MCF 10A (cell line): ENCODE data around the gene PSMG3. TPM values are rescaled to one million over a fixed set of nuclear protein-coding genes. Genes with fewer than 3 reads are reported as not detected.

Experiments used
- BruUV-seq: library from RNA; stranded (reverse); fragments of 400-500 nt; replicated peaks from 2 replicates; lab custom pipeline; 2021; lab: Mats Ljungman, UMichigan
- CTCF ChIA-PET: fragments of 300-600 bp; sonication (Branson Sonifier 250); formaldehyde crosslinking; extraction: SDS; loops from one replicate; lab custom pipeline; 2021; ENCODE audit warnings: antibody characterized with exemption, inconsistent platforms; lab: Yijun Ruan, JAX
- POLR2A ChIA-PET: fragments of 300-600, 350-650 bp; sonication (Branson Sonifier 250); formaldehyde crosslinking; extraction: SDS; loops from one replicate; lab custom pipeline; 2020; ENCODE audit warnings: antibody characterized with exemption, inconsistent platforms; lab: Yijun Ruan, JAX
- DNase-seq: peaks from one replicate; pipeline ENCODE4 v3.0.0-alpha.2; 2018; ENCODE audit not compliant: unreplicated experiment
- H3K27ac Mint-ChIP-seq: one replicate; pipeline ENCODE4 v1.8.0; 2022; ENCODE audit warnings: mild to moderate bottlenecking, low read depth, mixed read lengths; ENCODE audit not compliant: unreplicated experiment
- H3K27me3 Mint-ChIP-seq: one replicate; pipeline ENCODE4 v1.8.0; 2022; ENCODE audit warnings: mixed read lengths; ENCODE audit not compliant: insufficient read depth, unreplicated experiment
- H3K36me3 Mint-ChIP-seq: one replicate; pipeline ENCODE4 v1.8.0; 2022; ENCODE audit warnings: mild to moderate bottlenecking, moderate library complexity, mixed read lengths; ENCODE audit not compliant: insufficient read depth, unreplicated experiment
- H3K4me1 Mint-ChIP-seq: one replicate; pipeline ENCODE4 v1.8.0; 2022; ENCODE audit warnings: mixed read lengths; ENCODE audit not compliant: insufficient read depth, unreplicated experiment
- H3K4me3 Mint-ChIP-seq: one replicate; pipeline ENCODE4 v1.8.0; 2022; ENCODE audit warnings: mild to moderate bottlenecking, moderate library complexity, mixed read lengths; ENCODE audit not compliant: unreplicated experiment
- H3K9me3 Mint-ChIP-seq: one replicate; pipeline ENCODE4 v1.8.0; 2022; ENCODE audit warnings: mixed read lengths; ENCODE audit not compliant: unreplicated experiment
- intact Hi-C: fragments of 100-400 bp; cut with micrococcal nuclease; formaldehyde crosslinking; loops from 2 replicates; pipeline ENCODE4 v1.14.1; 2022
- total RNA-seq: library from RNA; stranded (reverse); gene quantifications from 2 replicates; pipeline ENCODE4 v1.2.3, GENCODE V29; 2022
- TF ChIP-seq, protein P1 (sequence below): fragments of 200-600 bp; IDR thresholded peaks from one replicate; pipeline ENCODE4 v1.8.0; 2022; ENCODE audit warnings: antibody characterized with exemption, mild to moderate bottlenecking; ENCODE audit not compliant: unreplicated experiment

Gene PSMG3
- total RNA-seq, 1 experiment from 2014 or later = 42.1 TPM

DNA sequence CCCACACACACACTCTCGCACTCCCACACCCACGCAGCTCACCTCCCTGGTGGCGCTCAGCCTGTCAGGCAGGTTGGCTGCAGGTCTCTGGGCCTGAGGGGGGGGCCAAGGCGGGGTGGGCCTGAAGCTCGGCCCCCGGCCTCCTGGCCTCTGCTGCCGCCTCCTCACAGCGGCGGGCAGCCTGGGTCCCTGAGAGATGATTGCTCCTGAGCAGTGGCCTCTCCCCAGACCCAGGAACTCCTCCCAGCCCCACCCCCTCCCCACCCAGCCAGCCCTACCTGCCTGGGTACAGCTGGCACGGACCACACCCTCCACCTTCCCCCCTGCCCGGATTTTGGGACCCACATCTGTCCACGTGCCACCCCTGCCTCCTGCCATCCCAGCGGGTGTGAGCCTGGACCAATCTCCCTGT, 9.2 kb downstream of the PSMG3 start:
- no peaks in the 10 kb centered on the region for H3K9me3 Mint-ChIP-seq
- TF ChIP-seq, protein P1, sequence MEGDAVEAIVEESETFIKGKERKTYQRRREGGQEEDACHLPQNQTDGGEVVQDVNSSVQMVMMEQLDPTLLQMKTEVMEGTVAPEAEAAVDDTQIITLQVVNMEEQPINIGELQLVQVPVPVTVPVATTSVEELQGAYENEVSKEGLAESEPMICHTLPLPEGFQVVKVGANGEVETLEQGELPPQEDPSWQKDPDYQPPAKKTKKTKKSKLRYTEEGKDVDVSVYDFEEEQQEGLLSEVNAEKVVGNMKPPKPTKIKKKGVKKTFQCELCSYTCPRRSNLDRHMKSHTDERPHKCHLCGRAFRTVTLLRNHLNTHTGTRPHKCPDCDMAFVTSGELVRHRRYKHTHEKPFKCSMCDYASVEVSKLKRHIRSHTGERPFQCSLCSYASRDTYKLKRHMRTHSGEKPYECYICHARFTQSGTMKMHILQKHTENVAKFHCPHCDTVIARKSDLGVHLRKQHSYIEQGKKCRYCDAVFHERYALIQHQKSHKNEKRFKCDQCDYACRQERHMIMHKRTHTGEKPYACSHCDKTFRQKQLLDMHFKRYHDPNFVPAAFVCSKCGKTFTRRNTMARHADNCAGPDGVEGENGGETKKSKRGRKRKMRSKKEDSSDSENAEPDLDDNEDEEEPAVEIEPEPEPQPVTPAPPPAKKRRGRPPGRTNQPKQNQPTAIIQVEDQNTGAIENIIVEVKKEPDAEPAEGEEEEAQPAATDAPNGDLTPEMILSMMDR = no peak
- DNase-seq = no peak
- H3K4me1 Mint-ChIP-seq = peaks cover 21% of the 10 kb centered on the region
- intact Hi-C loops = no loop called here
- H3K27me3 Mint-ChIP-seq = no peaks in the 10 kb centered on the region
- peaks cover 5% of the 10 kb centered on the region for H3K36me3 Mint-ChIP-seq
- no peak overlapping the region for H3K4me3 Mint-ChIP-seq
- no TSS peak for BruUV-seq
- CTCF ChIA-PET = interaction anchor here (0.6 to 1.0 kb wide), 2 partner anchors 18 to 86 kb away, joined by 3 read pairs; no protein-coding TSS in a partner anchor
- POLR2A ChIA-PET = interaction anchor here (1.2 to 1.8 kb wide), 3 partner anchors 10 to 47 kb away, joined by 3 to 18 read pairs (median 9); partner anchors contain the start of gene PSMG3
- no peak overlapping the region for H3K27ac Mint-ChIP-seq

- DNase-seq = peak; percentile 51
- intact Hi-C loops = no loop called here
- ChIA-PET POLR2A (interaction anchor here (0.6 to 1.8 kb wide), 5 partner anchors 11 to 53 kb away, joined by 3 to 18 read pairs (median 3); partner anchors contain the start of gene PSMG3), CTCF (no interaction called here)
- Mint-ChIP-seq H3K36me3 (peaks cover 5% of the 10 kb centered on the region), H3K9me3 (no peaks in the 10 kb centered on the region), H3K4me3 (no peak overlapping the region), H3K4me1 (peaks cover 25% of the 10 kb centered on the region), H3K27me3 (no peaks in the 10 kb centered on the region), H3K27ac (no peak overlapping the region)
- TF ChIP-seq, protein P1 = no peak
- BruUV-seq = no TSS peak
Measured at GRCh38 chr7:1559626-1560590, 9.9 kb downstream of the PSMG3 start.

DNA sequence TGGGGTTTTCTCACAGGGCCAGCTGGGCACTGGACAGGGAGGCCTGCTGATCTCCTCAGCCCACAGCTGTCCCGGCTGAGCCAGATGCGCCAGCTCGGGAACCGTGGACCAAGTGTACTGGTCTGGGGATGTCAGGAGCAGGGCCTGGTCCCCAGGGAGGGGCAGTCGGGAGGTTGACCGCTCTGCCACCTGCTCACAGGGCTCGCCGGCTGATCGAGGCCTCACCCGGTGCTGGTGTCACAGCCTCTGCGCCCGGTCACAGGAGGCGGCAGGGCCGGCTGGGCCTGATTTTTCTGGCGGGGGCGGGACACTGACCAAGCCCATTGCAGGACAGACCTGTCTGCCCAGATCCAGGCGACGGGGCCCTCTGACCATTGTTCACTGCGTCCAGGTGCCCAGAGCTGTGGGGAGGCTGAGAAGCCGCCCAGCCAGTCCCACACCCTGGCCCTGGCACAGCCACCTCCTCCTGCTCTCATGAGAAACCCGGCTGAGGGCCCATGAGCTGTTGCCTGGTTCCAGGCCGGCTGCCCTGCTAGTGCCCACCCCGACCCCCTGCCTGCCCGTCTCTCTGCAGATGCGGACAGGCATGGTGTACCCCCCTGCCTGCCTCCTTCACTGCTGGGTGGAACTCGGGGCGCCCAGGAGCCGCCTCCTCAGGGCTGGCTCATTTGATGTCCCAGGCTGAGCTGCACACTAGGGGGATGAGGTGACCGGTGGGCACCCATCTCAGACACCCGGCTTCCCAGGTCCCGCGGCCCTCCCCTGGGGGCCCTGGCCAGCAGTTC, 10.8 kb downstream of the PSMG3 start:
- no peak for DNase-seq
- ChIA-PET CTCF (interaction anchor here (0.8 to 0.9 kb wide), 2 partner anchors 8 to 43 kb away, joined by 4 to 5 read pairs; no protein-coding TSS in a partner anchor), POLR2A (interaction anchor here (0.6 to 1.8 kb wide), 5 partner anchors 8 to 27 kb away, joined by 5 to 18 read pairs (median 7); partner anchors contain the start of gene PSMG3)
- H3K27me3 Mint-ChIP-seq = no peaks in the 10 kb centered on the region
- no peaks in the 10 kb centered on the region for H3K9me3 Mint-ChIP-seq
- H3K4me3 Mint-ChIP-seq = no peak overlapping the region
- H3K4me1 Mint-ChIP-seq = peaks cover 22% of the 10 kb centered on the region
- H3K27ac Mint-ChIP-seq = no peak overlapping the region
- BruUV-seq = no TSS peak
- TF ChIP-seq, protein P1 = no peak
- H3K36me3 Mint-ChIP-seq = peaks cover 5% of the 10 kb centered on the region
- intact Hi-C loops = no loop called here
